ENCODE data around the gene NEDD9.

NEDD9 gene, protein sequence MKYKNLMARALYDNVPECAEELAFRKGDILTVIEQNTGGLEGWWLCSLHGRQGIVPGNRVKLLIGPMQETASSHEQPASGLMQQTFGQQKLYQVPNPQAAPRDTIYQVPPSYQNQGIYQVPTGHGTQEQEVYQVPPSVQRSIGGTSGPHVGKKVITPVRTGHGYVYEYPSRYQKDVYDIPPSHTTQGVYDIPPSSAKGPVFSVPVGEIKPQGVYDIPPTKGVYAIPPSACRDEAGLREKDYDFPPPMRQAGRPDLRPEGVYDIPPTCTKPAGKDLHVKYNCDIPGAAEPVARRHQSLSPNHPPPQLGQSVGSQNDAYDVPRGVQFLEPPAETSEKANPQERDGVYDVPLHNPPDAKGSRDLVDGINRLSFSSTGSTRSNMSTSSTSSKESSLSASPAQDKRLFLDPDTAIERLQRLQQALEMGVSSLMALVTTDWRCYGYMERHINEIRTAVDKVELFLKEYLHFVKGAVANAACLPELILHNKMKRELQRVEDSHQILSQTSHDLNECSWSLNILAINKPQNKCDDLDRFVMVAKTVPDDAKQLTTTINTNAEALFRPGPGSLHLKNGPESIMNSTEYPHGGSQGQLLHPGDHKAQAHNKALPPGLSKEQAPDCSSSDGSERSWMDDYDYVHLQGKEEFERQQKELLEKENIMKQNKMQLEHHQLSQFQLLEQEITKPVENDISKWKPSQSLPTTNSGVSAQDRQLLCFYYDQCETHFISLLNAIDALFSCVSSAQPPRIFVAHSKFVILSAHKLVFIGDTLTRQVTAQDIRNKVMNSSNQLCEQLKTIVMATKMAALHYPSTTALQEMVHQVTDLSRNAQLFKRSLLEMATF

DNA sequence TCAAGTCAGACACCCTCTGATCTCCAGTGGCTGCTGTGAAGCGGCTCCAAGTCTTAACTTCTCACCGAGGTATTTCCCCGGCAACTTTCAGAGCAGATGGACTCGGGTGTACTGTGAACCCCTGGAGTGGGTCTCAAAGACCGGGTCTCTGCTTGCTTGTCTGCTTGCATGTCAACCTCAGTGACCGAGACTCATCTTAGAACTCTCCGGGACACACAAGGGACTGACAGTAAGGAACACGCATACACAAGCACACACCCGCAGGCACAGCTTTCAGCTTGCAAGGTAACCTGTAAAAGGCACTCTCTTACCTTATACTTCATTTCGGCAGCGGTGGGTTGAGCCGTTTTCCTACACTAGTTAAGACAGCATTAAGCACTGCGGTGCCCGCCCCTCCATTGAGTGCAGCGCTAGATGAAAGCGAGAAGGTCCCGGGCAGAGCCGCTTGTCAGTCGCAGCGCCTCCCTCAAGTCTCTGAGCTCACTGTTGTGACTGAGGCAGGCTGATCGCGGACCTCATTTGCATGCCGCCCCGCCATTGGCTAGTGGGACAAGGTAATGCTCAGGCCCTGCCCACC, at the start of gene NEDD9:
Gene NEDD9 (minus strand): TSS at position 476 of the 577 bp plus-strand sequence. CDS start 153 bp downstream, at position 323.
- peak; percentile 58 for DNase-seq (ENCODE audit: low spot score)

DNA sequence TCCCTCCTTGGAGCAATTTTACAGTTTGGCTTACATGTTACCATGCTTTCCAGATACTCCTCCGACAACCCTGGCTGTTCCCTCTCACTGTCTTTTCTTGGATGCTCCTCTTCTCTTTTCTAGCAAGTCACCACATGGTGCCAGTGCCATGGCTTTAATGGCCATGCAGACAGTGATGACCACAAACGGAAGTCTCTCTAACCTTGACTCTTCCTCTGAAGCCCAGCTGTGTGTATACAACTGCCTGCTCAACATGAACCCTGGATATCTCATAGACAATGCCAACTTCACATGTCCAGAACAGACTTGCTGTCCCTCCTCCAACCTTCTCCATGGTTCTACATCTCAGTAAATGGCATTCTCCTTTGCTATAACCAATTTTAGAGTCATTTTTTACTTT, 49.8 kb upstream of the NEDD9 start:
- DNase-seq (ENCODE audit: low spot score): no peak

DNA sequence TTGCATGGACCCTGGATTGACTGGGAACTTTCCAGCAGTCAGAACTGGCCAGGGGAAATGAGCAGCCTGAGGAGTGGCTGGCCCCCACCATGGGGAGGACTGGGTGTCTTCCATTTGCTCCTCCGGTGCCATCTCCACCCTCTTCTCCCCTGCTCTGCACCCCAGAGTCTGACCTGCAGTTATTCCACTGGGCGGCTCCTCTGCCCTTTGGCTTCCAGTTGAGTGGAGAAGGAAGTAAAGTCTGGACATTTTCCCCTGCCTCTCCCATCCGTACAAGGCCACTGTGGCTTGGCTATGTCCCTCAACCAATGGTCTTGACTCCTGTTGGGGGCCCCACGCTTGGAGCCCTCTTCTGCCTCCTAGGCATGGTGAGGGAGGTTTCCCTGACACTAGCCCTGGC, 47.9 kb upstream of the NEDD9 start:
- DNase-seq (ENCODE audit: low spot score): no peak

DNA sequence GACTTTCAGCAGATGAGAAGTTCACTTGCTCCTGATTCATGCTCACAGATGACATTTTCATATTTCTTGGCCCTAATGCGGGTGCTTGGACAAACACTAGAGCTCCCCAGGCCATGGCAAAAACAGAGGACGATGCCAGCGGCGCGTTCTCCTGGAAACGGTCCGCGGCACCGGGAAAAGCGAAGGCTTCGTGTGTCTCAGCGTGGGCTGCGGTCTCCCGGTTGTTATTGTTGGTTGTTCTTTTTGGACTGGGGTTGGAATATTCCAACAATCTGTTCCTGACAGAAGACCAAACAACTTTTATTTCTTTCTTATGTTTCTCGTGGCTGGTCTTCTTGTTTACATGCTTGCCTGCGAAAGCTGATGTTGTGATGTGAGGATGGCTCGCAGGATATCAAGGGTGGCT, 46.8 kb upstream of the NEDD9 start:
- DNase-seq (ENCODE audit: low spot score): no peak

DNA sequence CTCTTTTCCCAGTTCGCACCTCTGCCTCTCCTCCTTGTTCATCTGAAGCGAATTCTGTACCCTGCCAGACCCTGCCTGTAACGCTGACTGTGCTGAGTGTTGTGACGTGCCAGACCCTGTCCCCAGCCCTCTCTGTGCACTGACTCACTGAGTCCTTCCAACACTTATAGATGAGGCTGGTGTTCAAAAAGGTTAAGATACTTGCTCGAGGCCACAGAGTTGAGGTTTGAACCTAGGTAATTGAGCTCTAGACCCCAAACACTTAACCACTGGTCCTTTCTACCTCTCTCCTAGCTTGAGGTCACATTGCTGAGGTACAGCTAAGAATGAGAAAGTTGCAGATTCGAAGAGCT, 45.7 kb upstream of the NEDD9 start:
- DNase-seq (ENCODE audit: low spot score): no peak

DNA sequence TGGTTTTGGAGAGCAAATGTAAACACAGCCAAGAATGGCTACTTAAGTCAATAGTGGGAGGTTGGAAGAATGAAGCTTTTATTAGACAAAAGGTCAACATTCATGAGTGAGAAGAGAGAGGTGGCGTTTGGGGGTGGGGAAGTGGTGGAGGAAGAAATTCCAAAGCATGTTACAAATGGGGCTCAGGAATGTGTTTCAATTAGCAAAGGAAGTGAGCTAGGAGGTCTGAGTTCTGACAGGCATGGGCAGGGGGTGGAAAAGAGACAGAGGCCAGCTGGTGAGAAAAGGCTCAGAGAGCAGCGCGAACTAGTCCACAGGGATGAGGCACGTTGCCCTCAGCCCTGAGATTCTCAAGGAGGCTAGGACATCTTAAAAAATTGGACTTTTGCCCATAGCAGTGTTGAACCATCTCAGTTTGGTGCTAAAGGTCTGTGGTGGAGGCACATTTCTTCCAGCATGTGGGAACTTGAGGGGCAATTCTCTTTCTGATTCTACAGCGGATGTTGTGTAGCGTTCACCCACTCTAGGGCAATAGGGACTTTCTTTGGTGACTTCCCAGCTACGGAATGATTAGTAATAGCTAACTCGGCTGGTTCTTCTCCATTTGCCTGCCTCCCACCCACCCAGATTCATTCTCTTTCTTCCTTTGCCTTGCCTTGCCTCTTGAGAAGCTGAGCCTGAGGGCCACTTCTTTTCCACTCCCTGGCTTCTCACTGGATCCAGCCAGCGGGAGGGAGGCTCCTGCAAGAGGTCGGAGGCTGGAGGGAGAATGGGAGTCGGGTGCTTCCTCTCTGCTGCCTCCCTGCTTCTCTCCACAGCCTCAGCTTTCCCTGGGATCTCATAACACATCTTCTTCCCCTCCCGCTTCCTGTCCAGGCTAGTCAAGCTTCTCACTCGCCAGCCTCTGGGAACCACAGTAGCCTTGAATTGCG, 45.1 kb upstream of the NEDD9 start:
- DNase-seq (ENCODE audit: low spot score): peak; percentile 29

DNA sequence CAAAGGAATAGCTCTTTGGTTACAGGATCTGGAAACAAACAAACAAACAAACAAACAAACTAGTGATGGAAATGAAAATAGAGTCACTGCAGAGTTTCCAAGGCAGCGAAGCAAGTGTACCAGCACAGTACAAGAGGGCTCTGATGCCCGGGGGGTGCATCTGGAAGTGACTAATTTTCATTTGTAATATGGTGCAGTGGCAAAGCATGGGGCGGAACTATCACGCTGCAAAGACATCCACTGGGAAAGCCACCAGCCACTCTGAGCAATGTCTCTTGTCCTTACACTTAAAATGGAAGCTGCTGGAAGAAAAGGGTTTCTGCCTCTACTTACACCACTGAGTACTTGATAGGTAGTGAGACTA, 44.4 kb upstream of the NEDD9 start:
- no peak for DNase-seq (ENCODE audit: low spot score)

DNA sequence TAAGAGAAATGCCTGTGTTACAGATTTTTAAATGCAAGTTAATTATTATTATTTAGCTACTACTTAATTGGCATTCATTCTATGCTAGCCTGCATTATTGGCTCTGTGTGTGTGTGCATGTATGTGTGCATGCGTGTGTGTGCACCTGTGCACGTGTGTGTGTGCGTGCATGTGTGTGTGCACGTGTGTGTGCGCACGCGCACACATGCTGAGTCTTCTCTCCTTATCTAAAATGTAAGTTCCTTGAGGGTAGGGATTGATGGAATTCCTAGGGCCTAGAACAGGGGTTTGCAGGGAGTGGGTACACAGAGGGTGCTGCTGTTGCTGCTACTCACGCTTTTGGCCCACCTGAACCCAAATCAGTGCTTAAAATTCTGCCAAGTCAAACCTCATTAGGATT, 43.8 kb upstream of the NEDD9 start:
- DNase-seq (ENCODE audit: low spot score): no peak

DNA sequence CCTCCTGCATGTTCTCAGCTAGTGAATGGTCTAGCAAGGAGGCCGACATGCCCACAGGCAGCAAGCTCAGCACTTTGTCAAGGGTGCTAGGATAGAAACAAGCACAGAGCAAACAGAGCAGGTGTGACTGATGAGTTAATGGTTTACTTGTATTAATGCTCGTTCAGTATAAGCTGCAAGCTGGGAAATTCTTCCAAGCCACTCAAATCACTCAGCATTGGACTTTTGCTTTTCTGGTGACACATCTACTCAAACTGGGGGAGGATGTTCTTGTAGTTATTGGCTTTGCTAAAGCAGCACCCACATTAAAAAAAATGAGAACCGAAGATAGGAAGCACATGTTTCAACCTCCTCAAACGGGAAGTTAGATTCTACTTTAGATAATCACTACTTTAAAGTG, 43.1 kb upstream of the NEDD9 start:
- DNase-seq (ENCODE audit: low spot score): peak; percentile 25

DNA sequence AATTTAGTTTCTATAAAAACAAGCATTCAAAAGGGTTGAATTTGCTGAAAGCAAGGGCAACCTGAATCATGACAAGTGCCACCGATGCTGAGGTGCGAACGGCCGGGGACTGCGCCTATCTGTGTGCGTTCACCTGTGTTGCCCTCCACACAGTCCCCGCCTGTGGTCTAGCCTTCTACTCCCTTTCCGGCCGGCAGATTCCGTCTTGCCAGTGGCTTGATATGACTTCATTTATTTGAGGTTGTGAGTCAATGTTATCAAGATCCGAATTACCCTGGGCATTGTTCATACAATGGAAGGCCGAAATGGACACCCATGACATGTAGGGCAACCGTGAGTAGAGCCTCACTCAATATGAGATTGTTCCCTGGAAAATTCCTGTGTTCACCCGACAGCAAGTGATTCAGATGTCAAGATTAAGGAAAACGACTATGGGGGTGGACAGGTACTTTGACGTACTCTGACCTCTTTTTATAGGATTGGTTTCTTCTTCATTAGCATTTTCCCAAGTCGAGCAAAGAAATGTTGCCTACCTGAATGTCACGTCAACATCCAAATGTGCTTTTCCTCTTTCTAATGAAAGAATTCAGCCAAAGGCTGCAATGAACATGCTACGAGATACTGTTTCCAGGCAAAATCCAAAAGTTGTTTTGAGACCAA, 41.1 kb upstream of the NEDD9 start:
- DNase-seq (ENCODE audit: low spot score): no peak

DNA sequence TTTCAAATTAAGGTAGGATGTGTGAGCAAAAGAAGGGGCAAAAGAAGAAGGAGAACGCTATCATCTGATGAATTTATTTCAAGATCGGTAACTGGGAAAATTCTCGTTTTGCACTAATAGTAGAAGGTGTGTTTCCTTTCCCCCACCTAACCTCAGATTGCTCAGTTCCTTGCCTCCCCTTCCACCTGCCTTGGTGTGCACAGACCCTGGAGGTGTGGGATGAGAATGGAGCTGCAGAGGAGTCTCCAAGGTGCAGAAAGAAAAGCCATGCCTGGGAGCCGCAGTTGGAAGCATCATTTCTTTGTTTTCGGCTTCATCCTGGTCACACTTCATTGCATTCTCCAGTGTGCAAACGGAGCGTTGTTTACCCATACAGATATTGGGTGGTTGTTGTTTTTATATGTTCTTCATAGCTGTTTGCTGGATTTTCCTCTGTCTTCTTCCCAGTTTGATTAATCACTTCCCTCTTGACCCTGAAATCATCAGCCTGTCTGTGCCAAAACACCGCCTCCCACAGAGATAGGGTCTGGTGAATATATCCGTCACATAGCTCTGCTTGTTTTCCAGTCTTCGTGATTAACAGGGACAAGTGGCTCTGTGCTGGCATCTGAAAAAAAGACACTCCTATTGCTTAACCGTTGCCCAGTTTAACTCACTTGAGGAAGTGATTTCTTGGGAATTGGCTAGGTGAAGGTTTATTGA, 40.2 kb upstream of the NEDD9 start:
- DNase-seq (ENCODE audit: low spot score): no peak

DNA sequence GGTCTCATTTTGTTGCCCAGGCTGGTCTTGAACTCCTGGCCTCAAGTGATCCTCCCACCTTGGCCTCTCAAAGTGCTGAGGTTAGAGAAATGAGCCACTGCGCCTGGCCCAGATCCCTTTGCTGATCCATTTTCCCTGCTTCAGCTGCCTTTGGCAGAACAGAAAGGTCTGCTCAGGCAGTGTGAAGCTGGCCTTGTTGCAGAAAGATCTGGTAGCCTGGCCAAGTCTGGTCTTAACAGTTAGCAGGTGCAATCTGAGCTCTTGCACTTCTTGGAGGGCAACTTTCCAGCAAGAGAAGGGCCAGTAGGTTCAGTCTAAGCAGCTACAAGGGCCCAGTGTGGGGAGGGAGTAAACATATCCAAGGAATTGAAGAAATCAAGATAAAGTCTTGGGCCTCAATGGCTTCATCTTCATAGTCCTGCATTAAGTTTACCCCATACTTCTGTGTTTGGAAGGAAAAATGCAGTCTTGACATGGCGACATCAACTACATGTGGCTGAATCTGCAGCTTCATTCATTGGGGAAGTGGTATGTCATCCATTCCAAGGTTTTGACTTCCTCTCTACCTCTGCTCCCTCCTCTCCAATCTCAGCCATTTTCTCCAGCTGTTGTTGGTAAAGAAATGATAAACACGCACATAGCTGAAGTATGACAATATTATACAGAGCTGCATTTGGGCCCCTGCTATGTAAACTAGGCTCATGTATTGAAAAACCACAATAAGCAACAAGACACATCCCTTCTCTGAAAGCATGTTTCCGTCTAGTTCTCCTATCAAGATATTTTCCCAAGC, 39.0 kb upstream of the NEDD9 start:
- DNase-seq (ENCODE audit: low spot score): no peak

DNA sequence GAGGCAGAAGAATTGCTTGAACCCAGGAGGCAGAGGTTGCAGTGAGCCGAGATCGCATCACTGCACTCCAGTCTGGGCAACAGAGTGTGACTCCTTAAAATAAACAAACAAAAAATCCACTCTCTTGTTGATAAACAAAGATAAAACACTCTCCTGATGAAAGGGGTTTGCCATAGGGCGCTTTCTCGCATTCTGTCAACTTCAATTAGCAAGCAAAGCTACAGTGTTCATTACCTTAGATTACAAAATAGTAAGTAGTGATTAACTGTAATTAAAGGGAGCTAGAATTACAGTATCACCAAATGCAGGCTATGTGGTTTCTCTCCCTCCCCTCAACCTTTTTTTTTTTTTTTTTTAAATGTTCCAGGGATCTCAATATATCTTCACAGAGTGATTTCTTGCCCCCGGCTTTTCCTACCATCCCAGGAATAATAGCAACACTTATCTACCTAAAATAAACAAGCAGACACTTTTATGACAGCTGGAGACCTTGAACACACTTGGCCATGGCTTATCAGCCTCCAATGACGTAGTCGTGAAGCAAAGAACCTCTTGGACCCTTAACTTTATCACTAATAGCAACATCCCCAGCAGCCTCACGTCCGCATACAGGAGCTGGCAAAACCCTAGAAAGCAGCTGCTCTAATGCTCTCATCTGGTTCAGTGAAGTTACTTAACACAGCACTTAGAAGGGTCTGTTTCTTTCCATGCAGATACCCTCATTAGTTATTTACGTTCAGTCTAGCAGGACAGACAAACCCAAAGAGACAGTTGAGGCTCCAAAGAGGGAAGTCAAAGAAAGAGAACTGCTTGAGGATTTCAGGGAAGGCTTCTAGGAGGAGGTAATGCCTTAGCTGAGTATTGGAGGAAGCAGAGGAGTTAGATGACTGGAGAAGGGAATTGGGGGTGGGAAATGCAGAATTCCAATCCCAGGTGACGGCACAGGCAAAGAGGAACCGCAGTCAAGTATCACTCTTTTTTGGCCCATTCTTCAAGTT, 37.9 kb upstream of the NEDD9 start:
- peak; percentile 17 for DNase-seq (ENCODE audit: low spot score)

DNA sequence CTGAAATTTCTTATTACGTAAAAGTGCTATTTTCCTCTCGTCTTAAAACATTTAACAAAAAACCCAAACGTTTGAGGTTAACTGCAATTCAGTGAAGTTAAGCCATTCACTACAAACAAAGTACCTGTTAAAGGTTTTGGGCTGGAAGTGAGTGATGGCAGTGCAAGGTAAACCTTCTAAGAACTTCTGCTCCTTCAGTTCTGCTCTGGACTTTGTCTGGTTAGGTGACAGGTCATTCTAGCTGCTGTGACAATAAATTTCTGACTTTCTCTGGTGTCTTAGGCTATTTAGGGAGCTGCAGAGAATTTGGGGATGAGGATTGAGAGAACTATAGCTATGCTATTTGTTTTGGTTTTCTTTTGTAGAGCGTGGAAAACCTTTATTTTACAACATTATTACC, 36.5 kb upstream of the NEDD9 start:
- no peak for DNase-seq (ENCODE audit: low spot score)

DNA sequence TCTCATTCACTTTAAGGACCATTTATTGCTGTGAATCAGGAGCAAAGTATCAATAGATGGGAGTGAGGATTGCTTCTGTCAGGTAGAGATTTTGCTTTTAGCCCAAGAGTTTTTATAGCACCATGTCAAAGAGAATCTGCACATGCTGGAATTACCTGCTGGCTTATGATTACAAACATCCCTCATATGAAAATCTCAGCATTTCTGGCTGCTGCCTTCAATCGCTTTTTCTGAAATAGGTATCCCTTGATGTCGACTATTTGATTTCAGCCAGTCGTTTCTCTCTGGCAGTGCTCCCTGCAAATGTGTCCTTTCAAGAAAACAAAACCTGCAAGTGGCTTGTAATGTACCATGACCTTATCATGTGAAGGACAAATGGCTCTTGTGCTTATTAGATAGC, 34.5 kb upstream of the NEDD9 start:
- DNase-seq (ENCODE audit: low spot score): no peak

DNA sequence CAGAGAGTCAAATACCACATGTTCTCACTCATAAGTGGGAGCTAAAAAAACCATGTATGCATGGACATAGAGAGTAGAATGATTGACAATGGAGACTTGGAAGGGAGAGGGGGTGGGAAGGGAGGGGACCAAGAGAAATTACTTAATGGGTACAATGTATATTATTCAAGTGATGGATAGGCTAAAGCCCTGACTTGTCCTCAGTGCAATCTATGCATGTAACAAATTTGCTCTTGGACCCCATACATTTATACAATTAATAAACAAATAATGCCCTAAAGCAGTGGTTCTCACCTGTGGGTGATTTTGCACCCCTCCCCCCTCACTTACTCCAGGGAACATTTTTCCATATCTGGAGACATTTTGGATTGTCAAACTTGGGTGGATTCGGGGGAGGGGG, 33.5 kb upstream of the NEDD9 start:
- DNase-seq (ENCODE audit: low spot score): no peak

DNA sequence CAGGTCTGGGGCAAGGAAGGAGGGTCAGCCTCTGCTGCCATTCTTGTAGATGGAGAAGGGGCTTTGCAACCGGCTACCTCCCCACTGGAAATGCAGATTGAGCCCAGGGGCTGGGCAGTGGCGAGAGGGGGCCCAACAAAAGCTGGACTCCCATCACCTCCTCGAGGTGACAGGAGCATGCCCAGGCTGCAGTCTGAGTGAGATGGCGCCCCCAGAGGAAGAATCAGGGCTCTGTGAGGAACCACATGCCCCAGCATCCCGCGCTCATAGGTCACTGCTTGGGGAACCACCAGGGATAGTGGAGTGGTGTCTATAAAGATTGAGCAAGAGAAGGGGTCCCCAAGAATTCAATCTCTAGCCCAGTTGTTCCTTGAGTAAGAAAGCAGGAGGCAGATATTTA, 31.6 kb upstream of the NEDD9 start:
- DNase-seq (ENCODE audit: low spot score): no peak

DNA sequence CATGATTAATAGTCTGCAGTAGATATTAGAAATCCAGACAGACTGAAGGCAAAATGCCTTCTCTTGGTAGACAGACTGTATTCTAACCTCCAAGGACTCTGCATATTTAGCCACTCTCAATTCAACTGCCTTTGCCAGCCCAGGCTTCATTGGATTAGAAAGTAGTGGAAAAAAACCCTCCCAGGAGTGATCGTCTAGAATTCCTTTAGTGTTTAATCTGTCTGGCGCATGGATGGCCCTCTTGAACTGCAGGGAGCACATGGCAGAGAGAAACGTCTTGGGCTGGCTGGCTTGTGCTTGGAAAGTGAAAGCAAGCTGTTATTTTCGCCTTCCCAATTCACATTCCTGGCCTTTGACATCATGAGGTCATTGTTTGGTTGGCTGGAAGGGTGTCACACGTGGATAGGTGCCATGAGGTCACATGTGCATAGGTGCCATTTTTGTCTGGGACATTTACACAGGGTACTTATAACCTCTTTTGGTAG, 30.9 kb upstream of the NEDD9 start:
- DNase-seq (ENCODE audit: low spot score): no peak

DNA sequence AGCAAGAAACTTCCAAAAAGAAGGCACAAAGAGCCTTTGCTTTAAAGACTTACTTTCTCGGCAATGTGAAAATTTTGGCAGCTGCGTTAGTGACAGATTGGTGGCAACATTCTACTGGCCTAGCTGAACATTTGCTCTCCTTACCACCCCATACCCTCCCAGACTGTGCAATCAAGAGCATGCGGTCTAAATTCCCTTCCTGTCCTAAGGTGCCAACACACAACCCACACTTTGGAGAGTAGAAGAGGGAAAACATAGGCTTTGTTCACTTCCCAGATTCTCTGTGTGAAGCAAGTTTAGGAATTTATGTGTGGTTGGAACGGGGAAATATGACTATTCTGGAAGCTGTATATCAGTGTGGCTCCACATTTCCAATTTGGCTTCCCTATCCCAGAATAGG, 29.8 kb upstream of the NEDD9 start:
- DNase-seq (ENCODE audit: low spot score): no peak

Data from HuH-7.5 (cell line).